ENCODE results near the gene MAT1A. TPM values are rescaled to one million over a fixed set of nuclear protein-coding genes. Genes with fewer than 3 reads are reported as not detected.

Gene MAT1A
- total and polyA plus RNA-seq, 2 experiments from 2014 or later = 0.97 to 8.0 TPM

DNA sequence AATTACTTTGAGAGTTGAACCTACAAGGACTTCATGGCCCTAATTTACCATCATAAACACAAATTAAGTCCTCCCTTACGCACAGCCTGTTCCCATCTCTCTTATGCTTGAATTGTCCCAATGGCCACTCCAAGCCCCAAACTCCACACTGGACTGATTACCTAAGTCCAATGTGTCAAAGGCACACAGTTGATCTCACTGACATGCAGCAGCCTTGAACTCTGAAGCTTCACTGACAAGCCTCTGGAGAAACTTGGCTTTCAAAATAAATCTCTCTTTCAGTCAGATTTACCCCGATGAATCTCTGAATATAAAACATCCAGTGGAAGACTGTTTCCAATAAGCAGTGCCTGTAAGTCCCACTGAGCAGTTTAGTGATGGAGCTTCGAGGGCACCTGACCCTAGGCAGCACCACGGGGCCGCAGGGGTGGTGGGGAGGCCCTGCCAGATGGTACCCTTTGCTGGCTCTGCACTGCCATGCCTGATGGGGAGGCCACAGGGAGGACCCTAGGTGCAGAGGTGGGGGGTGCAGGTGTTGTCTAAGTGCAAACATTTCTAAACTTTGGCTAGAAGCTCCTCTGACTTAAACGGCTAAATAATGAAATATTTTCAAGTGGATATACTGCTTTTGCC is 3.3 kb upstream of the MAT1A start (continued):
- TF ChIP-seq, protein P1, sequence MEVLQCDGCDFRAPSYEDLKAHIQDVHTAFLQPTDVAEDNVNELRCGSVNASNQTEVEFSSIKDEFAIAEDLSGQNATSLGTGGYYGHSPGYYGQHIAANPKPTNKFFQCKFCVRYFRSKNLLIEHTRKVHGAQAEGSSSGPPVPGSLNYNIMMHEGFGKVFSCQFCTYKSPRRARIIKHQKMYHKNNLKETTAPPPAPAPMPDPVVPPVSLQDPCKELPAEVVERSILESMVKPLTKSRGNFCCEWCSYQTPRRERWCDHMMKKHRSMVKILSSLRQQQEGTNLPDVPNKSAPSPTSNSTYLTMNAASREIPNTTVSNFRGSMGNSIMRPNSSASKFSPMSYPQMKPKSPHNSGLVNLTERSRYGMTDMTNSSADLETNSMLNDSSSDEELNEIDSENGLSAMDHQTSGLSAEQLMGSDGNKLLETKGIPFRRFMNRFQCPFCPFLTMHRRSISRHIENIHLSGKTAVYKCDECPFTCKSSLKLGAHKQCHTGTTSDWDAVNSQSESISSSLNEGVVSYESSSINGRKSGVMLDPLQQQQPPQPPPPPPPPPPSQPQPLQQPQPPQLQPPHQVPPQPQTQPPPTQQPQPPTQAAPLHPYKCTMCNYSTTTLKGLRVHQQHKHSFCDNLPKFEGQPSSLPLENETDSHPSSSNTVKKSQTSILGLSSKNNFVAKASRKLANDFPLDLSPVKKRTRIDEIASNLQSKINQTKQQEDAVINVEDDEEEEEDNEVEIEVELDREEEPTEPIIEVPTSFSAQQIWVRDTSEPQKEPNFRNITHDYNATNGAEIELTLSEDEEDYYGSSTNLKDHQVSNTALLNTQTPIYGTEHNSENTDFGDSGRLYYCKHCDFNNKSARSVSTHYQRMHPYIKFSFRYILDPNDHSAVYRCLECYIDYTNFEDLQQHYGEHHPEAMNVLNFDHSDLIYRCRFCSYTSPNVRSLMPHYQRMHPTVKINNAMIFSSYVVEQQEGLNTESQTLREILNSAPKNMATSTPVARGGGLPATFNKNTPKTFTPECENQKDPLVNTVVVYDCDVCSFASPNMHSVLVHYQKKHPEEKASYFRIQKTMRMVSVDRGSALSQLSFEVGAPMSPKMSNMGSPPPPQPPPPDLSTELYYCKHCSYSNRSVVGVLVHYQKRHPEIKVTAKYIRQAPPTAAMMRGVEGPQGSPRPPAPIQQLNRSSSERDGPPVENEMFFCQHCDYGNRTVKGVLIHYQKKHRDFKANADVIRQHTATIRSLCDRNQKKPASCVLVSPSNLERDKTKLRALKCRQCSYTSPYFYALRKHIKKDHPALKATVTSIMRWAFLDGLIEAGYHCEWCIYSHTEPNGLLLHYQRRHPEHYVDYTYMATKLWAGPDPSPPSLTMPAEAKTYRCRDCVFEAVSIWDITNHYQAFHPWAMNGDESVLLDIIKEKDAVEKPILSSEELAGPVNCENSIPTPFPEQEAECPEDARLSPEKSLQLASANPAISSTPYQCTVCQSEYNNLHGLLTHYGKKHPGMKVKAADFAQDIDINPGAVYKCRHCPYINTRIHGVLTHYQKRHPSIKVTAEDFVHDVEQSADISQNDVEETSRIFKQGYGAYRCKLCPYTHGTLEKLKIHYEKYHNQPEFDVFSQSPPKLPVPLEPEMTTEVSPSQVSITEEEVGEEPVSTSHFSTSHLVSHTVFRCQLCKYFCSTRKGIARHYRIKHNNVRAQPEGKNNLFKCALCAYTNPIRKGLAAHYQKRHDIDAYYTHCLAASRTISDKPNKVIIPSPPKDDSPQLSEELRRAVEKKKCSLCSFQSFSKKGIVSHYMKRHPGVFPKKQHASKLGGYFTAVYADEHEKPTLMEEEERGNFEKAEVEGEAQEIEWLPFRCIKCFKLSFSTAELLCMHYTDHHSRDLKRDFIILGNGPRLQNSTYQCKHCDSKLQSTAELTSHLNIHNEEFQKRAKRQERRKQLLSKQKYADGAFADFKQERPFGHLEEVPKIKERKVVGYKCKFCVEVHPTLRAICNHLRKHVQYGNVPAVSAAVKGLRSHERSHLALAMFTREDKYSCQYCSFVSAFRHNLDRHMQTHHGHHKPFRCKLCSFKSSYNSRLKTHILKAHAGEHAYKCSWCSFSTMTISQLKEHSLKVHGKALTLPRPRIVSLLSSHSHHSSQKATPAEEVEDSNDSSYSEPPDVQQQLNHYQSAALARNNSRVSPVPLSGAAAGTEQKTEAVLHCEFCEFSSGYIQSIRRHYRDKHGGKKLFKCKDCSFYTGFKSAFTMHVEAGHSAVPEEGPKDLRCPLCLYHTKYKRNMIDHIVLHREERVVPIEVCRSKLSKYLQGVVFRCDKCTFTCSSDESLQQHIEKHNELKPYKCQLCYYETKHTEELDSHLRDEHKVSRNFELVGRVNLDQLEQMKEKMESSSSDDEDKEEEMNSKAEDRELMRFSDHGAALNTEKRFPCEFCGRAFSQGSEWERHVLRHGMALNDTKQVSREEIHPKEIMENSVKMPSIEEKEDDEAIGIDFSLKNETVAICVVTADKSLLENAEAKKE (CRISPR knock-in tag; IDR thresholded peaks at IDR 0.05) = no peak
- no peak for TF ChIP-seq CREB1 (CRISPR knock-in tag; IDR thresholded peaks at IDR 0.05; ENCODE audit: low read depth)
- TF ChIP-seq, protein P2, sequence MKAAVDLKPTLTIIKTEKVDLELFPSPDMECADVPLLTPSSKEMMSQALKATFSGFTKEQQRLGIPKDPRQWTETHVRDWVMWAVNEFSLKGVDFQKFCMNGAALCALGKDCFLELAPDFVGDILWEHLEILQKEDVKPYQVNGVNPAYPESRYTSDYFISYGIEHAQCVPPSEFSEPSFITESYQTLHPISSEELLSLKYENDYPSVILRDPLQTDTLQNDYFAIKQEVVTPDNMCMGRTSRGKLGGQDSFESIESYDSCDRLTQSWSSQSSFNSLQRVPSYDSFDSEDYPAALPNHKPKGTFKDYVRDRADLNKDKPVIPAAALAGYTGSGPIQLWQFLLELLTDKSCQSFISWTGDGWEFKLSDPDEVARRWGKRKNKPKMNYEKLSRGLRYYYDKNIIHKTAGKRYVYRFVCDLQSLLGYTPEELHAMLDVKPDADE (IDR thresholded peaks at IDR 0.05) = no peak
- no peak for TF ChIP-seq POLR2AphosphoS5 (IDR thresholded peaks at IDR 0.05; ENCODE audit: low read depth)
- TF ChIP-seq, protein P3, sequence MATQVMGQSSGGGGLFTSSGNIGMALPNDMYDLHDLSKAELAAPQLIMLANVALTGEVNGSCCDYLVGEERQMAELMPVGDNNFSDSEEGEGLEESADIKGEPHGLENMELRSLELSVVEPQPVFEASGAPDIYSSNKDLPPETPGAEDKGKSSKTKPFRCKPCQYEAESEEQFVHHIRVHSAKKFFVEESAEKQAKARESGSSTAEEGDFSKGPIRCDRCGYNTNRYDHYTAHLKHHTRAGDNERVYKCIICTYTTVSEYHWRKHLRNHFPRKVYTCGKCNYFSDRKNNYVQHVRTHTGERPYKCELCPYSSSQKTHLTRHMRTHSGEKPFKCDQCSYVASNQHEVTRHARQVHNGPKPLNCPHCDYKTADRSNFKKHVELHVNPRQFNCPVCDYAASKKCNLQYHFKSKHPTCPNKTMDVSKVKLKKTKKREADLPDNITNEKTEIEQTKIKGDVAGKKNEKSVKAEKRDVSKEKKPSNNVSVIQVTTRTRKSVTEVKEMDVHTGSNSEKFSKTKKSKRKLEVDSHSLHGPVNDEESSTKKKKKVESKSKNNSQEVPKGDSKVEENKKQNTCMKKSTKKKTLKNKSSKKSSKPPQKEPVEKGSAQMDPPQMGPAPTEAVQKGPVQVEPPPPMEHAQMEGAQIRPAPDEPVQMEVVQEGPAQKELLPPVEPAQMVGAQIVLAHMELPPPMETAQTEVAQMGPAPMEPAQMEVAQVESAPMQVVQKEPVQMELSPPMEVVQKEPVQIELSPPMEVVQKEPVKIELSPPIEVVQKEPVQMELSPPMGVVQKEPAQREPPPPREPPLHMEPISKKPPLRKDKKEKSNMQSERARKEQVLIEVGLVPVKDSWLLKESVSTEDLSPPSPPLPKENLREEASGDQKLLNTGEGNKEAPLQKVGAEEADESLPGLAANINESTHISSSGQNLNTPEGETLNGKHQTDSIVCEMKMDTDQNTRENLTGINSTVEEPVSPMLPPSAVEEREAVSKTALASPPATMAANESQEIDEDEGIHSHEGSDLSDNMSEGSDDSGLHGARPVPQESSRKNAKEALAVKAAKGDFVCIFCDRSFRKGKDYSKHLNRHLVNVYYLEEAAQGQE (IDR thresholded peaks at IDR 0.05; ENCODE audit: unreplicated experiment) = no peak
